Myocyte (in vitro differentiated cells): Measurements from ENCODE around the gene HNRNPUL2. TPM values are rescaled to one million over a fixed set of nuclear protein-coding genes. Genes with fewer than 3 reads are reported as not detected.

Source experiments
- DNase-seq: peaks from one replicate; pipeline ENCODE4 v3.0.0-alpha.2; 2012; ENCODE audit warnings: low read depth
- total RNA-seq: library from RNA; depleted of rRNA; stranded (reverse); fragments of >200 nt; gene quantifications from 2 replicates; pipeline ENCODE4 v1.2.3, GENCODE V29; 2014

Gene HNRNPUL2
- total RNA-seq, 1 donor from 2014 or later: 8.6 TPM

- DNase-seq: peak; percentile 91
Observed at GRCh38 chr11:62671608-62672389, 55.5 kb downstream of the HNRNPUL2 start, which contains the start of the genes LBHD1 and UQCC3. TSS of gene LBHD1 (minus strand) at chr11:62672267. CDS start at chr11:62670031, 2,236 bp downstream. TSS of gene UQCC3 (plus strand) at chr11:62671673. CDS start at chr11:62671746, 73 bp downstream.

GRCh38 chr11:62671236-62671607 is 56.0 kb downstream of the HNRNPUL2 start:
- no peak for DNase-seq

GRCh38 chr11:62669420-62670161 is 57.7 kb downstream of the HNRNPUL2 start:
- DNase-seq: no peak

- DNase-seq: no peak
Observed at GRCh38 chr11:62667460-62667859, 59.8 kb downstream of the HNRNPUL2 start.

GRCh38 chr11:62666259-62666926 is 60.9 kb downstream of the HNRNPUL2 start:
- DNase-seq: no peak

GRCh38 chr11:62665599-62666258 is 61.5 kb downstream of the HNRNPUL2 start:
- DNase-seq: peak; percentile 70

GRCh38 chr11:62665075-62665598 is 62.1 kb downstream of the HNRNPUL2 start, which contains the start of the genes C11orf98 and CSKMT:
TSS of gene C11orf98 (minus strand) at chr11:62665210. CDS start at chr11:62665169, 41 bp downstream.
TSS of gene CSKMT (plus strand) at chr11:62665312. CDS start at chr11:62665880, 568 bp downstream.
- peak; percentile 94 for DNase-seq

GRCh38 chr11:62664405-62665074 is 62.7 kb downstream of the HNRNPUL2 start:
- no peak for DNase-seq

Other genes starting within 250 kb of the HNRNPUL2 start
- 141 and 144 TPM in 2 replicates for gene AHNAK, start 180.7 kb downstream of the HNRNPUL2 start, total RNA-seq
- gene EEF1G, start 153.6 kb downstream of the HNRNPUL2 start, total RNA-seq: 1,484 and 1,704 TPM in 2 replicates
- 7.5 and 8.1 TPM in 2 replicates for gene TUT1, start 135.9 kb downstream of the HNRNPUL2 start, total RNA-seq
- 66.9 and 72.4 TPM in 2 replicates for gene MTA2, start 125.6 kb downstream of the HNRNPUL2 start, total RNA-seq
- gene EML3, start 114.7 kb downstream of the HNRNPUL2 start, total RNA-seq: 11.3 and 17.6 TPM in 2 replicates
- 1.5 and 2.8 TPM in 2 replicates for gene ROM1, start 114.2 kb downstream of the HNRNPUL2 start, total RNA-seq
- 52.6 and 59.8 TPM in 2 replicates for gene B3GAT3, start 105.5 kb downstream of the HNRNPUL2 start, total RNA-seq
- 168 and 174 TPM in 2 replicates for gene GANAB, start 80.8 kb downstream of the HNRNPUL2 start, total RNA-seq
- gene INTS5, start 74.2 kb downstream of the HNRNPUL2 start, total RNA-seq: 20.6 and 22.4 TPM in 2 replicates
- gene C11orf98, start 62.2 kb downstream of the HNRNPUL2 start, total RNA-seq: 32.2 and 40.7 TPM in 2 replicates
- gene CSKMT, start 62.1 kb downstream of the HNRNPUL2 start, total RNA-seq: 3.2 and 12.4 TPM in 2 replicates
- gene UQCC3, start 55.8 kb downstream of the HNRNPUL2 start, total RNA-seq: 5.7 and 6.3 TPM in 2 replicates
- 4.5 and 5.0 TPM in 2 replicates for gene LBHD1, start 55.2 kb downstream of the HNRNPUL2 start, total RNA-seq
- gene UBXN1, start 48.4 kb downstream of the HNRNPUL2 start, total RNA-seq: 123 and 133 TPM in 2 replicates
- gene LRRN4CL, start 37.9 kb downstream of the HNRNPUL2 start, total RNA-seq: 195 and 219 TPM in 2 replicates
- 40.8 and 49.8 TPM in 2 replicates for gene BSCL2, start 20.0 kb downstream of the HNRNPUL2 start, total RNA-seq
- gene GNG3, start 19.8 kb downstream of the HNRNPUL2 start, total RNA-seq: not detected in 2 replicates
- gene TTC9C, start 1.0 kb upstream of the HNRNPUL2 start, total RNA-seq: 19.7 and 30.9 TPM in 2 replicates
- gene ZBTB3, start 26.7 kb upstream of the HNRNPUL2 start, total RNA-seq: 6.6 TPM in 2 replicates
- 67.8 and 69.4 TPM in 2 replicates for gene POLR2G, start 34.1 kb upstream of the HNRNPUL2 start, total RNA-seq
- gene TAF6L, start 43.9 kb upstream of the HNRNPUL2 start, total RNA-seq: 22.1 and 24.9 TPM in 2 replicates
- 30.9 and 52.2 TPM in 2 replicates for gene TMEM179B, start 59.9 kb upstream of the HNRNPUL2 start, total RNA-seq
- 23.9 and 33.4 TPM in 2 replicates for gene TMEM223, start 64.5 kb upstream of the HNRNPUL2 start, total RNA-seq
- gene NXF1, start 78.0 kb upstream of the HNRNPUL2 start, total RNA-seq: 44.0 and 48.5 TPM in 2 replicates
- gene STX5, start 104.6 kb upstream of the HNRNPUL2 start, total RNA-seq: 25.1 and 27.4 TPM in 2 replicates
- not detected in 2 replicates for gene TEX54, start 105.4 kb upstream of the HNRNPUL2 start, total RNA-seq
- gene WDR74, start 112.1 kb upstream of the HNRNPUL2 start, total RNA-seq: 37.9 and 48.1 TPM in 2 replicates
- 141 and 195 TPM in 2 replicates for gene SLC3A2, start 153.4 kb upstream of the HNRNPUL2 start, total RNA-seq
- gene CHRM1, start 193.9 kb upstream of the HNRNPUL2 start, total RNA-seq: not detected in 2 replicates